Fibroblast of gingiva (primary cell): ENCODE results near the gene ADAMTS9.

Experiments used
- DNase-seq: peaks from one replicate; pipeline ENCODE4 v3.0.0-alpha.2; 2011; ENCODE audit warnings: low read depth

The ADAMTS9 gene, protein sequence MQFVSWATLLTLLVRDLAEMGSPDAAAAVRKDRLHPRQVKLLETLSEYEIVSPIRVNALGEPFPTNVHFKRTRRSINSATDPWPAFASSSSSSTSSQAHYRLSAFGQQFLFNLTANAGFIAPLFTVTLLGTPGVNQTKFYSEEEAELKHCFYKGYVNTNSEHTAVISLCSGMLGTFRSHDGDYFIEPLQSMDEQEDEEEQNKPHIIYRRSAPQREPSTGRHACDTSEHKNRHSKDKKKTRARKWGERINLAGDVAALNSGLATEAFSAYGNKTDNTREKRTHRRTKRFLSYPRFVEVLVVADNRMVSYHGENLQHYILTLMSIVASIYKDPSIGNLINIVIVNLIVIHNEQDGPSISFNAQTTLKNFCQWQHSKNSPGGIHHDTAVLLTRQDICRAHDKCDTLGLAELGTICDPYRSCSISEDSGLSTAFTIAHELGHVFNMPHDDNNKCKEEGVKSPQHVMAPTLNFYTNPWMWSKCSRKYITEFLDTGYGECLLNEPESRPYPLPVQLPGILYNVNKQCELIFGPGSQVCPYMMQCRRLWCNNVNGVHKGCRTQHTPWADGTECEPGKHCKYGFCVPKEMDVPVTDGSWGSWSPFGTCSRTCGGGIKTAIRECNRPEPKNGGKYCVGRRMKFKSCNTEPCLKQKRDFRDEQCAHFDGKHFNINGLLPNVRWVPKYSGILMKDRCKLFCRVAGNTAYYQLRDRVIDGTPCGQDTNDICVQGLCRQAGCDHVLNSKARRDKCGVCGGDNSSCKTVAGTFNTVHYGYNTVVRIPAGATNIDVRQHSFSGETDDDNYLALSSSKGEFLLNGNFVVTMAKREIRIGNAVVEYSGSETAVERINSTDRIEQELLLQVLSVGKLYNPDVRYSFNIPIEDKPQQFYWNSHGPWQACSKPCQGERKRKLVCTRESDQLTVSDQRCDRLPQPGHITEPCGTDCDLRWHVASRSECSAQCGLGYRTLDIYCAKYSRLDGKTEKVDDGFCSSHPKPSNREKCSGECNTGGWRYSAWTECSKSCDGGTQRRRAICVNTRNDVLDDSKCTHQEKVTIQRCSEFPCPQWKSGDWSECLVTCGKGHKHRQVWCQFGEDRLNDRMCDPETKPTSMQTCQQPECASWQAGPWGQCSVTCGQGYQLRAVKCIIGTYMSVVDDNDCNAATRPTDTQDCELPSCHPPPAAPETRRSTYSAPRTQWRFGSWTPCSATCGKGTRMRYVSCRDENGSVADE (N-terminal part only)

DNA sequence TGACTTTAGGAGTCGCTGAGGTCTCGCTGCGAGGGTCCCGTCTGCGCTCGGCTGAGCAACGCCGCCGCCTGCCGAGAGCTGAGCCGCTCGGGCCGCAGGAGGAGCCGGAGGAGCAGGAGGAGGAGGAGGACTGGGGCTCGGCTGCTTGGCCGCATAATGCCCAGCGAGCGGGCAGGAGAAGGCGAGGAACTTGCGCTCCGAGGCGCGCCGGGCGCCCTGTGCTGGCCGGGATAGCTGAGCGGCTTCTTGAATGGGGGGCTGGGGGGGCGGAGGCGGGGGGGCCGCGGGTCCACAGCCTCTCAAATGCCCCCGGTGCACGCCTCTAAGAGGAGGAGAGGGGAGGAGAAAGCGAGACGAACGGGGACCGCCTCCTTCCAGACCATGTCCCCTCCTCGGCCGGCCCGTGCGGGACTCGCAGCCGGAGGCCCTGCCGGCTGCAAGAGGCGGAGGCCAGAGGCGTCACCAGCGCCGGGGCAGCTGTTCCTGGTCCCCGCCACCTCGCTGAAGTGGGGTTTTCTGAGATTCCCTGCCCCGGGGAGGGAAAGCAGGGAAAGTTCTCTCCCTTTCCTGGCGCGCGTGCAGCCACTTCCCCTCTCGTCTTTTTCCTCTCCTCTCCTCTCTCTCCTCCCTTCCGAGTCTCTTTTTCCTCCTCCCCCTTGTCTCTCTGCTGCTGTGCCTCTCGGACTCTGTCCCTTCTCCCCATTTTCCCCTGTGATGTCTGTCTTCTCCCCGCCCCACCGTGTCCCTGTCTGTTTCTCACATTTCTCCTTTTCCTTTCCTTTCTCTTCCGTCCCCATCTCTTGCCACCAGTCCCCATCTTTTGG lies at the start of gene ADAMTS9:
TSS of gene ADAMTS9 (minus strand) at position 220 of the 824 bp plus-strand sequence. CDS start 343 bp downstream, outside the sequence.
- peak; percentile 81 for DNase-seq

DNA sequence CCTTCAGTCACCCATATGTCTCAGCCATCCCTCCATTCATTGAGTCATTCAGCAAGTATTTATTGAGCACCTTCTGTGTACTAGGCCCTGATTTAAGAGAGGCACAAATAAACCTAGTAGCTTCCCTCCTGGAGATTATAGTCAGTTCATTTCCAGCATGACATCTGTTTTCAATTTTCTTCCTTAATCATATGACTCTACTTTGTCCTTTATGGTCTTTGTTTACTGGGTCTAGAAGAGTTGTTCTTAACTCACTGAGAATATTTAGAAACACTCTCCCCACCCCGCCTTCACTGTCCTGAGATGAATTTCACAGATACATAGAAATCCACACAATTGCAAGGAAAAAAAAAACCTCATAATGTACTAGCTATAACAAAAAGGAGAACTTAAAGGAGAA lies 44.8 kb upstream of the ADAMTS9 start:
- DNase-seq: peak; percentile 33

DNA sequence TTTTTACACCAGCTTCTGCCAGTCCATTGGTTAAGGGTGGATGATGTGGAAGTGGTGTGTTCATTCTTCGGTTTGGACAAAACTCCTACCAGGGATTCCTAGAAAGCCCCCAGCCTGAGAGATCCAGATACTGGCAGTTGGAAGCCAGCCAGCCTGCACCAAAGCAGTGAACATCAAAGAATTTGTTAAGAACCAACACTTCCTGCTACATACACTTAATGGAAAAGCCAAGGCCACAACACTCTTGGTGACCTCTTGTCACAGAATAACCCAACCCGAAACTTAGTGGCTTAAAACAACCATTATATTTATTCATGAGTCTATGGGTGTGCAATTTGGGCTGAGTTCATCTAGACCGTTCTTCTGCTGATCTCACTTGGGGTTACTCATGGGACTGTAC lies 42.9 kb upstream of the ADAMTS9 start:
- no peak for DNase-seq

DNA sequence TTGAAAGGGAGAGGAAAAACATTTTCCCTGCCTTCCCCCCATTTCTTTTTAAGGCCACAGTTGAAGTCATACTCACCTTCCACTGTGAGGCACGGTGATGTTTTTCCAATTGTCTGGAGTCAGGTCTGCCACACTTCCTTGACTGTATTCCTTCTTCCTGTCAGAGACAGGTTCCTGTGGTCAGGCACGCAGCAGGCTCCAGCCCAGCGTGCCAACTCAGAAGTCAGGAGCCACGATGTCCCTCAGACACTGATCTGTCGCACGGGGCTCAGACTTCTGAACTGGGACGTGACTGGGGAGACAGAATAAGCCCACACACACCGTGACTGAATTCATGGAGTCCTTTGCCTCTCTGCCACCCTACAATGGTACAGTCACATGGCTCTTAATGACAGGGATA lies 41.2 kb upstream of the ADAMTS9 start:
- no peak for DNase-seq

DNA sequence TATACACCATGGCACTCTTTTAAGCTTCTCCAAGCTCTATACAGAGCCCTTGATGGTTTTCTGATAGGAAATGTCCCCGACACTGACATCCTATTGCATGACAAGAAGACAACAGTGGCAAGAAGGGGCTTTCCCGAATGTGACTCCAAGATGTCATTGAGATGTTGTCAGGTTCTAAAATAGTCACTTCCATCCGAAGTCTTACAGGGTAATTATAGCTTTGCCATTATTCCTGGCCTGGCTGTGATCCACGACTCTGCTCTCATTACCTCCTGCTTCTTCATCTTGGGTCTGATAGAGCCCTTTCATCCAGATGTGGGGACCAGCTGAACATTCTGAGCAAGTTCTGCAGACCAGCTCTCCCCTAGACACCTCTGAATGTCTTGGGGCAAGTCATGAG lies 40.6 kb upstream of the ADAMTS9 start:
- DNase-seq: no peak

DNA sequence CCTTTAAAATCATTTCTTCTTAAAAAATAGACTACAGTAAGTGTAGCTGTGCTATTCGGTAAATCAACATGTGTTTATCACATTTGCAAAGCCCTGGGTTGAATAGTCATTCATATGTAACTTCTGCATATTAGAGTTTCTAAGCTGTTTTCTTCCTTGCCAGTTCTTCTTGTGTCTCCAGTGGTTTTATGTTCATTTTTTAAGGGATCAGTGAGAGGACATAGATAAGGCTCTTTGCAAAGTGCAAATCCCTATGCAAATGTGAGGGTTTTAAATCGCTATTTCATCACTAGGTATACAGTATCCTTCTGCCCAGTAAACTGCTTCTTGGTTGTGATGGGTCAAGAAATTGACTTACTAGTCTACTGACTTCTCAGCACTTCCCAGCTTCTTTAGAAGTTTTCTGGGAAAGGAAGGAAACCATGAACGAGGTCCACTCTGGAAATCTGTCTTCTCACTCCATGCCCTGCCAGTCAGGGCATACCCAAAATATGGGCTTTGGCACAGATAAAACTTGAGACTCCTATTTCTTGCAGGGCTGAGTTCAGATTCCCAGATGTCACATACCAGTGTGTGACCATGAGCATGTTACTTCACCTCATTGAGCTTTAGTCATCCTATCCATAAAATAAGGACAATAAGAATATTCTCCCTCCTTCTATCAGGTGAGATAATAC lies 38.8 kb upstream of the ADAMTS9 start:
- no peak for DNase-seq

DNA sequence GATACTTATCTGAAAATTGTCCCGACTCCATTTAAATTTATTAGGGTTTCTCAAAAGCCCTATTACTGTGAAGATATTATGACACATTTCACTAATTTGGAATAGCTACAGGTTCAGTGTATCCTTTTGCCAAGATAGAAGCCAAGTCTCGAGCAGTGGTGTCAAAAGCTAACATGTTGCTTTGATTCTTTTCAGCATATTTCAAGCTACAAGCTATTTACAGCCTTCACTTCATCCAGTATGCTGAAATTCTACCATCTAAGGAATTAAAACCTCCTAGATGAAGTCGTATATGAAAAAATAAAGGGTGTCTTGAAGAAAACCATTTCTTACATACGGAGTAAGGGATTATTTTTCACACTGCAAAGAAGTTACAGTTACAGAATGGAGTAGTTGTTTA lies 31.2 kb upstream of the ADAMTS9 start:
- DNase-seq: no peak

DNA sequence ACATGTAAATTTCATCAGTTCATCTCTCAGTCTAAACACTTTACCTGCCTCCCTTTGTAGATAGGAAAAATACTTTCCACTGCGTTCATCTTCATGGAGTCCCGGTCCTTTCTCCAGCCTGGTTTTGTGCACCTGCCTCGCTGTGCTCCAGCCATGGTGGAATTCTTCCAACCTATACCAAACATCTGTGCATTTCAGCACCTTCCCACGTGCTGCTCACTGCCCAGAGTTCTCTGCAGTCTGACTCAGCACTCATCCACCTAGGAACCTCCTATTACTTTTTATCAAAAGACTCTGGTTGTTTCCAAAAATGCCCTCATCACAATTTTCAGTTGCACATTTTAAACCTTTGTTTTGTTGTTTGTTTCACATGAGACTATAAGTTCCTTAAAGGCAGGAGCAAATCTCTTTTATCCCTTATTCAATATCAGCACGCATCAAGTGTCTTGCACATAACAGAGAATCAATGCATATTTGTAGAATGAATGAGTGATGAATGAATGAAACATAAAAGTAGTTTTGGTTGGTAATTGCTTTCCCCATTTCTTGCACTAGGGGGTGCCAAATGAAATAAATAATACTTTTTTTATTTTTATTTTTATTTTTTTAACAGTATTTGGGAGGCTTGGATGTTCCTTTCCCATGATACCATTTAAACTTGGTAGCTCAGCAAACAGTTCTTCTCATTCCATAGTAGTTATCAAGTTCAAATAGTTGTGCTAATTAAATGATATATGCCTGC lies 30.2 kb upstream of the ADAMTS9 start:
- DNase-seq: no peak

DNA sequence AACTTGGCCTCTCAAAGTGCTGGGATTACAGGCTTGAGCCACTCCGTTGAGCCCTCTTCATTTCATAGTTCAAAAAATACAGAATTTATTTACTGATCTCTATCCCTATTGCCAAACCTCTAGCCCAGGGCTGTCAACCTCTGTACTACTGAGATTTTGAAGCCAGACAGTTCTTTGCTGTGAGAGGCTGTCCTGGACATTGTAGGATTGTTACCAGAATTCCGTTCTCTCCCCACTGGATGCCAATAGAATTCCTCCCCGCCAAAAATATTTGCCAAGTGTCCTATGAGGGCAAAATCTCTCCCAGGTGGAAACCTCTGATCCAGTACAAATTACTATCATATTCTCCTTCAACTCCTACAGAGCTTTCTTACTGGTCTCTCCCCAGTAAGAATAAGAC lies 29.6 kb upstream of the ADAMTS9 start:
- no peak for DNase-seq

DNA sequence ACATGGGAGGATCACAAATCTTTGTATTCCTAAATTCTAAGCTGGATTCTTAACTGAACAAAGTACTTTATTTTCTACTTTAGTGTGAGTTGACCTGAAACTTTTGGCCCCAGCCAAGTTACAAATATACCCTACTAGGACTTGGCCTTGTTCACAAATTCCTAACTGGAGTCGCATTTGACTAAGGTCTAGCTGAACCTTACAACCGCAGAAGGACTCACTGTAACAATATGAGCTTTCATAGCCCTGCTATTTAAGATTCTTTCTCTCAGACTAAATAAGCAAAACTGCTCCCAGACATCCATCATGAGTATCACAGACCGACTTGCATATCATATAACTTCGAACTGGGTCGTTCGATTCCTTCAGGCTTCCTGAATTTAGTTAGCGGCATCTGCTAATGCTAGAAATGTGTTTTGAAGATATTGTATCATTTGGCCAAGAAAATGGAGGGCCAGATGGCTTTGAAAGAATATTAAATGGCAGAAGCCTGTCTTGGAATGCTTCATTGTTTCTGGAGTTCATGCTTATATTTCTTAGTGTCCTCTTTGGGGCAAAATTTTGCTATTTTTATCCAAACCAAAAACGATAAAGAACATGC lies 28.4 kb upstream of the ADAMTS9 start:
- no peak for DNase-seq

DNA sequence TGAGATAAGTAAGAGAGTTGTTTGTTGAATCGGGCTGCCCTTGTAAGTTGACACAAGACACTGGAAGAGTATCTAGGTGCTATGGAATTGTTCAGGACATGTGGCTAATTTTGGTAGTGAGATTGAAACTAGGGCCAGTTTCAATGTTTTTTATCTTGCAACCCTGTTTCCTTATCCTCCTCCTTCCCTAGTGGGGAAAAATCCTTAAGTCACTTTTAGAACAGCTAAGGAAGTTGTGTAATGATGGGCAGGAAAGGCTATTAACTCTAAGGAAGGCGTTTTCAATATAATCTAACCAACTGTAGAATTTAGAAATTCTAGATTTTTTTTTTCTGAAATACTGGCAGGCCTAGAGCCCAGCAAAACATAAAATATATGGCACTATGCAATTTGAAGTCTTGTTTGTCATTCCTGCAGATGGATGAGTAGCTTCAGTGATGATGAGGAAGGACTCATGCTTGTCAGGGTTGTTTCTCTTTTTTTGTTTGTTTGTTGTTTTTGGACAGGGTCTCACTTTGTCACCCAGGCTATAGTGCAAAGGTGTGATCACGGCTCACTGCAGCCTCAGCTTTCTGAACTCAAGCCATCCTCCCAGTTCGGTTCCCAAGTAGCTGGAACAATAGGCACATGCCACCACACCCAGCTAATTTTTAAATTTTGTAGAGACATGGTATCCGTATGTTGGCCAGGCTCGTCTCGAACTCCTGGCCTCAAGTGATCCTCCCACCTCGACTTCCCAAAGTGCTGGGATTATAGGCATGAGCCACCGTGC lies 27.6 kb upstream of the ADAMTS9 start:
- no peak for DNase-seq

DNA sequence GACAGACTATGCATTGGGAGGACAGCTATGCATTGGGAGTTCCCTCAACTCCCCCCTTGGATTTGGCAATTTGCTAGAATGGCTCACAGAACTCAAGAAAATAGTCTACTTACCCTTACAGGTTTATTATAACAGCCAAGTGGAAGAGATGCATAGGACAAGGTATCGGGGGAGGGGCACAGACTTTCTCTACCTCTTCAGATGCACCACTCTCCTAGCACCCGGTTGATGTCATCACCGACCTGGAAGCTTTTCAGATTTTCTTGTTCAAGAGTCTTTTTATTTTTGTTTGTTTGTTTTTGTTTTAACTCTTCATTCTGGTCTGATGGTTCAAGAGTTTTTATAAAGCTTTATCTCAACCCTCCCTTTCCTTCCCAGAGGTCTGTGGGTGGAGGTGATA lies 20.7 kb upstream of the ADAMTS9 start:
- DNase-seq: no peak

DNA sequence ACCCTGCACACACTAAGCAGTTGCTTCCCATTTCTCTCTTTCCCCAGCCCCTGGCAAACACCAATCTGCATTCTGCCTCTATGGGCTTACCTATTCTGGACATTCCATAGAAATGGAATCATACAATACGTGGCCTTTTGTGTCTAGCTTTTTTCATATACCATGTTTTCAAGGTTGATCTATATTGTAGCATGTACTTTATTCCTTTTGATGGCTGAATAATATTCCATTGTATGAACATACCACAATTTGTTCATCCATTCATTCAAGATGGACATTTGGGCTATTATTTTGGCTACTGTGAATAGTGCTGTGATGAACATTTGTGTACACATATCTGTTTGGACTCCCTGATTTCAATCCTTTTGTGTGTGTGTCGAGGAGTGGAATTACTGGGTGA lies 18.1 kb upstream of the ADAMTS9 start:
- DNase-seq: no peak

DNA sequence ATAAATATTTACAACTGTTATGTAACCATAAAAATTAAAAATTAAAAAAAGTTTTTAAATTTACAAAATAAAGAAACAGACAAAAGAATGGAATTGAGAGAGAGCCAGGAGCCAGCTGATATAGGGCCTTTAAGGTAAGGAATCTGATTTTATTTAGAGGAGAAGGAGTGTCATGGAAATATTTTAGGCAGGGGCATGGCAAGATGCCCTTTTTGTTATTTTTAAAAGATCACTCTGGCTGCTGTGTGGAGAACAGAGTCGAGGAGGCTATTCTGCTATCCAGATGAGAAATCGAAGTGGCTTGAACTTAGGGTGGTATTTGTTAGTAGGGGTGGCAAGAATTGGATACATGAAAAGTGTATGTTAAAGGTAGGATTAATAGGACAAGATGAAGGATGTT lies 9.1 kb upstream of the ADAMTS9 start:
- no peak for DNase-seq

DNA sequence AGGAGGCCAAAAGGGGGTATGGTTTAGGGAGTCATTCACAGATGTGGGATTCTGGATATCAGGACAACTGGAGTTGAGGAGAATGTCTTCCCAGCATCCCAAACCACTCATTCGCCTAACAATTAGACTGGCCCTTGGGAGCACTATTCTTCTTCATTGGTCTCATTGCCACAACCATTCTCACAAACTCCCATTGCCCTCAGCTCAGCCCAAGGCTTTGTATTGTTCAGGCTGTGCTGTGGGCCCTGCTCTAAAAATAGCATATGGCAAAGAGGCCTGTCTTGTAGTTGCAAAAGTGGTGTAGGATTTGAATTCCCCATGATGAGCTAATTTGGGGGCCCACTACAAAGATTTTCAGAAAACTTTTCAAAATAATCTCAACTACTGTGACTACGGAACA lies 6.3 kb upstream of the ADAMTS9 start:
- no peak for DNase-seq

DNA sequence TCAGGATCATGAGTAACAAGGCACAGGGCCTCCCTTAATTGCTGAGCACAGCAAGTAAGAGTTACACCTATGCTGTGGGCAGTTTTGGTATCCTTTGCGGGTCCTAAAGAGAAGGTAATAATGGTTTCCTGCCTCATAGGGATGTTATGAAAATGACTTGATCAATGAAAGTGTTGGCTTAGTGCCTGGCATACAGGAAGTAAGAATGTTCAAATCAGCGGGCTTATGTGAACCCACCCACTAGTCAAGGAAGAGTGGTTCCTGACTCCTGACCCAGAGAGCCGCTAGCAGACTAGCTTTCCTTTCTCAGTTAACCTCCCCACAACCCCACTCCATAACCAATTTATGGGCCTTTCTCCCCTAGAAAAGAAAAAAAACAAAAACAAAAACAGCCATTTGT lies 5.2 kb upstream of the ADAMTS9 start:
- DNase-seq: no peak

DNA sequence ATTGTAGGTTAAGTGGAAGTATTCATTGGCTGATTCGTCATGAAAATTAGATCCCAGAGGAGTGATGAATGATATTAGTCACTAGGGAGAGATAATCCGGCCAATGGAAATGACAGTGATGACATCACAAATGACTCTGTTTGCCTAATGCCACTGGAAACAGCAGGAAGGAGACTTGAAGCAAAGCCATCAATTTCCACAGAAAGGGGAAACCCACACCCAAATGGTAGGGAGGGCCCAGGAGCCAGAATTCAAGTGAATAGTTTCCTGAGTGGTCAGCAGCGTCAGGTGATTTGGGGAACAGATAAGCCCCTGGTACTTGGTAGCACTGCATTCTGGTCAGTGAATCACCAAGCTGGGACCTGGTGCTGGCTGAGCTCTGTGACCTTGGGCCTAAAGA lies 3.3 kb upstream of the ADAMTS9 start:
- no peak for DNase-seq

DNA sequence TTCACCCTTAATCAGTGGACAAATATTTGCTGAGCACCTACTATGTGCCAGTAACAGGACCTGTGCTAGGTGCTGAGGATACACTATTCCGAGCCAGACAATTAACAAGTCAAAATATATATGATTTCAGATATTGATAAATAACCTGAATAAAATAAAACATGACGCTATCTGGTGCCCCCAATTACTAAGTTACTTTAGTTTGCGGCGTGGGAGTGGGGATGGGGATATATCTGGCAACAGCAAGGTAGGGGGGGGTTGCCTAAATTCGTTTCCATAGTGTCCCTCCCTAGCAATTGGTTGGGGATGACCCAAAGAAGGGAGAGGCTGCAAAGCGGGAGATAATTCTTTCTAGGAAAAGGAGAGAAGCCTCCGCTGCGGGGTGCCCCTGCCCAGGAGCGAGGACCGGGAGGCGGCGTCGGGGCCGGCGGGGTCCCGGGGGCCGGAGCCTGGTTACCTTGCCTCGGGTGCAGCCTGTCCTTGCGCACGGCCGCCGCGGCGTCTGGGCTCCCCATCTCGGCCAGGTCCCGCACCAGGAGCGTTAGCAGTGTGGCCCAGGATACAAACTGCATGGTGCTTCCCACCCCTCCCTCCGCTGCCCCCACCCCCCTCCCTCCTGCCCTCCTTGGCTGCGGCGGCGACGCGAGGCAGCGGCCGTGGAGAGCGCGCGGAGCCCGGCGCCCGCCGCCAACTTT lies 567 bp downstream of the ADAMTS9 start:
- no peak for DNase-seq
